Astrocyte (in vitro differentiated cells and primary cell): ENCODE results near the gene CCDC146. TPM values are rescaled to one million over a fixed set of nuclear protein-coding genes. Genes with fewer than 3 reads are reported as not detected.

Experiments used
- DNase-seq: peaks from one replicate; pipeline ENCODE4 v3.0.0-alpha.2; 2010; ENCODE audit warnings: low read depth
- FAIRE-seq: peaks from 2 replicates; lab custom pipeline; 2011; peaks lifted over from hg19 to GRCh38; lab: Jason Lieb, UNC
- H2AFZ ChIP-seq: 2 replicates; pipeline ENCODE4 v1.6.0; 2012; ENCODE audit warnings: low read depth, low read length, inconsistent platforms
- H3K27ac ChIP-seq: 2 replicates; pipeline ENCODE4 v1.5.1; 2011; ENCODE audit warnings: low read depth, low read length, inconsistent platforms
- H3K27me3 ChIP-seq: 2 replicates; pipeline ENCODE4 v1.6.0; 2011; ENCODE audit warnings: low read length, inconsistent platforms; ENCODE audit not compliant: insufficient read depth
- H3K36me3 ChIP-seq: 2 replicates; pipeline ENCODE4 v1.5.1; 2011; ENCODE audit warnings: low read length, inconsistent platforms; ENCODE audit not compliant: insufficient read depth
- H3K4me1 ChIP-seq: 2 replicates; pipeline ENCODE4 v1.5.1; 2011; ENCODE audit warnings: low read length, inconsistent platforms; ENCODE audit not compliant: insufficient read depth
- H3K4me2 ChIP-seq: 2 replicates; pipeline ENCODE4 v1.6.0; 2012; ENCODE audit warnings: low read length, inconsistent platforms
- H3K4me3 ChIP-seq: 2 replicates; pipeline ENCODE4 v1.5.1; 2011; ENCODE audit warnings: low read depth, mild to moderate bottlenecking, low read length, inconsistent platforms; ENCODE audit not compliant: insufficient read depth
- H3K79me2 ChIP-seq: 2 replicates; pipeline ENCODE4 v1.6.0; 2012; ENCODE audit warnings: mild to moderate bottlenecking, low read length, inconsistent platforms; ENCODE audit not compliant: insufficient read depth
- H3K9ac ChIP-seq: 2 replicates; pipeline ENCODE4 v1.6.0; 2012; ENCODE audit warnings: mild to moderate bottlenecking, low read length, inconsistent platforms
- H3K9me3 ChIP-seq: 2 replicates; pipeline ENCODE4 v1.5.1; 2012; ENCODE audit warnings: low read depth, mild to moderate bottlenecking, low read length, inconsistent platforms; ENCODE audit not compliant: insufficient read depth
- H4K20me1 ChIP-seq: 2 replicates; pipeline ENCODE4 v1.6.0; 2012; ENCODE audit warnings: low read length, inconsistent platforms; ENCODE audit not compliant: insufficient read depth
- H3K27ac Mint-ChIP-seq: one replicate; pipeline ENCODE4 v1.8.0; 2021; ENCODE audit warnings: mild to moderate bottlenecking, mixed read lengths; ENCODE audit not compliant: unreplicated experiment
- H3K27me3 Mint-ChIP-seq: one replicate; pipeline ENCODE4 v1.8.0; 2021; ENCODE audit warnings: low read depth, mixed read lengths; ENCODE audit not compliant: unreplicated experiment
- H3K36me3 Mint-ChIP-seq: one replicate; pipeline ENCODE4 v1.8.0; 2021; ENCODE audit warnings: low read depth, mixed read lengths; ENCODE audit not compliant: unreplicated experiment
- H3K4me1 Mint-ChIP-seq: one replicate; pipeline ENCODE4 v1.8.0; 2021; ENCODE audit warnings: low read depth, mixed read lengths; ENCODE audit not compliant: unreplicated experiment
- H3K4me3 Mint-ChIP-seq: one replicate; pipeline ENCODE4 v1.8.0; 2021; ENCODE audit warnings: mild to moderate bottlenecking, moderate library complexity, mixed read lengths; ENCODE audit not compliant: unreplicated experiment
- H3K9me3 Mint-ChIP-seq: one replicate; pipeline ENCODE4 v1.8.0; 2021; ENCODE audit warnings: mild to moderate bottlenecking, mixed read lengths; ENCODE audit not compliant: unreplicated experiment
- EZH2 ChIP-seq: IDR thresholded peaks from 2 replicates; pipeline ENCODE4 v1.6.1; 2012; ENCODE audit warnings: mild to moderate bottlenecking, low read length, inconsistent platforms; ENCODE audit not compliant: insufficient read depth
- total RNA-seq: library from RNA; stranded (reverse); gene quantifications from 2 replicates; pipeline ENCODE4 v1.2.1, GENCODE V29; 2021
- TF ChIP-seq, protein P1 (sequence below): IDR thresholded peaks from 2 replicates; pipeline ENCODE4 v1.5.1; 2011; ENCODE audit warnings: low read depth, mild to moderate bottlenecking, inconsistent platforms, low read length, moderate library complexity; ENCODE audit not compliant: insufficient read depth

The CCDC146 gene
- total RNA-seq, 1 donor from 2014 or later = 2.0 TPM

DNA sequence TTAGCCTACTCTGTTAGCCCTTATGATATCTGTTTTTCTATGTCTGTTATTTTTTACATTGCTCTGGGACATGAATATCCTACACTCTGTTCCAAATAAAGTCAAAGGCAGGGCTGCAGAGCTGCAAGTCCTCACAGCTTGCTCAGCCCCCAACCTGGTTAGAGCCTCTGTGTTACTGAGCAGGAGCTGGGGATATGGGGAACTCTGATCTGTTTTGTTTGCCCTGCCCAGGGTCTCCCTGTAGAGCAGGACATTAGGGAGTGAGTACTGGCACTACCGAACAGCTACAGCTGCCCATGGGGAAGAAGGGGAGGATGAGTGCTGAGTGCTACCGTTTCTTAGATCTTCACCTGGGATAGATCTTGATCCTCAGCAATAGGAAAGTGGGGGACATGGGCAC is 110.1 kb downstream of the CCDC146 start:
- H3K27me3 ChIP-seq = no peaks in the 10 kb centered on the region
- Mint-ChIP-seq H3K4me3 (no peak overlapping the region), H3K27ac (no peak overlapping the region), H3K9me3 (peaks cover 4% of the 10 kb centered on the region), H3K36me3 (no peaks in the 10 kb centered on the region), H3K27me3 (no peaks in the 10 kb centered on the region), H3K4me1 (peaks cover 7% of the 10 kb centered on the region)
- H2AFZ ChIP-seq = no peak overlapping the region
- H4K20me1 ChIP-seq = no peaks in the 10 kb centered on the region
- H3K4me2 ChIP-seq = no peak overlapping the region
- no peaks in the 10 kb centered on the region for H3K79me2 ChIP-seq
- no peaks in the 10 kb centered on the region for H3K9me3 ChIP-seq
- FAIRE-seq = no peak
- H3K36me3 ChIP-seq = no peaks in the 10 kb centered on the region
- no peak overlapping the region for H3K9ac ChIP-seq
- no peak for DNase-seq
- H3K27ac ChIP-seq = no peak overlapping the region
- H3K4me3 ChIP-seq = no peak overlapping the region
- H3K4me1 ChIP-seq = no peaks in the 10 kb centered on the region
- TF ChIP-seq EZH2 = no peak
- TF ChIP-seq, protein P1, sequence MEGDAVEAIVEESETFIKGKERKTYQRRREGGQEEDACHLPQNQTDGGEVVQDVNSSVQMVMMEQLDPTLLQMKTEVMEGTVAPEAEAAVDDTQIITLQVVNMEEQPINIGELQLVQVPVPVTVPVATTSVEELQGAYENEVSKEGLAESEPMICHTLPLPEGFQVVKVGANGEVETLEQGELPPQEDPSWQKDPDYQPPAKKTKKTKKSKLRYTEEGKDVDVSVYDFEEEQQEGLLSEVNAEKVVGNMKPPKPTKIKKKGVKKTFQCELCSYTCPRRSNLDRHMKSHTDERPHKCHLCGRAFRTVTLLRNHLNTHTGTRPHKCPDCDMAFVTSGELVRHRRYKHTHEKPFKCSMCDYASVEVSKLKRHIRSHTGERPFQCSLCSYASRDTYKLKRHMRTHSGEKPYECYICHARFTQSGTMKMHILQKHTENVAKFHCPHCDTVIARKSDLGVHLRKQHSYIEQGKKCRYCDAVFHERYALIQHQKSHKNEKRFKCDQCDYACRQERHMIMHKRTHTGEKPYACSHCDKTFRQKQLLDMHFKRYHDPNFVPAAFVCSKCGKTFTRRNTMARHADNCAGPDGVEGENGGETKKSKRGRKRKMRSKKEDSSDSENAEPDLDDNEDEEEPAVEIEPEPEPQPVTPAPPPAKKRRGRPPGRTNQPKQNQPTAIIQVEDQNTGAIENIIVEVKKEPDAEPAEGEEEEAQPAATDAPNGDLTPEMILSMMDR = no peak

DNA sequence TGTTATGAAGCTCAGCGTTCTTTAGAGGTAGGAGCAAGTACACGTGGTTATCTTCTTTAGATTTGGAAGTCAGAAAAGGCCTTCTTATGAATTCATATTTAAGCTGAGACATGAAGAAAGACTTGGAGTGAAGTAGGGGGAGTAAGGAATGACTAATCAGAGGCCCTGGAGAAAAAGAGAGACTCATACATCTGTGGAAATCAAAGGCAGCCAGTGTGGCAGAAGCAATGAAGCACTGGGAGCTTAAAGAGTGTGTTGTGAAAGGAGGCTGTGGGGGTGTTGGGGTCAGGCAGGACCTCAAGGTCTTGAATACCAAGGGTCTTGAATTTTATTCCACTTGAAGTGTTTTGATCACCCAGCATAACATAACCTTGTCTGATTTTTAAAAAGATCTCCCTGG is 112.9 kb downstream of the CCDC146 start:
- Mint-ChIP-seq H3K4me1 (peaks cover 9% of the 10 kb centered on the region), H3K4me3 (no peak overlapping the region)

DNA sequence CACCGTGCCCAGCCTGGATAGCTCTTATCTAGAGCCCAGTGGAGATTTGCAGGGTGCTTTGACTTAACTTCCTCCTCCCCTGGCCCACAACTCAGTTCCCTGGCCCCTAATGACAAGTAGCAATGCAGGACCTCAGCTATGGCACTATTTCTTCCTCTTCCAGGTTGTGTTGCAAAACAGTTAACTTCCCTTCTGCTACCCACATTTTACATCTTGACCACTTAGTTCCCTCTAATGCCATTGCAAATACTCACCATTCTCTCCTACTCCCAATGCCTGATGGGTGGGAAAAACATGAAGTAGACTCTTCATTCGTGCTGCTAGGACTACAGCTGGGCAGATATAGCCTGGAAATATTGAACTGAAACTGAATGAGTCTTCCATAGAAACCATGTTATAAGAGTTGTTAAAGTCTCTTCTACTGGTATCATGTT is 116.3 kb downstream of the CCDC146 start:
- no peak for TF ChIP-seq EZH2
- TF ChIP-seq, protein P1 = no peak
- H3K4me2 ChIP-seq = no peak overlapping the region
- H4K20me1 ChIP-seq = no peaks in the 10 kb centered on the region
- Mint-ChIP-seq H3K4me3 (no peak overlapping the region), H3K27me3 (no peaks in the 10 kb centered on the region), H3K36me3 (no peaks in the 10 kb centered on the region), H3K27ac (no peak overlapping the region), H3K4me1 (peaks cover 9% of the 10 kb centered on the region), H3K9me3 (no peaks in the 10 kb centered on the region)
- H3K9ac ChIP-seq = no peak overlapping the region
- no peaks in the 10 kb centered on the region for H3K36me3 ChIP-seq
- DNase-seq = no peak
- H3K27ac ChIP-seq = no peak overlapping the region
- no peak overlapping the region for H3K4me3 ChIP-seq
- no peak for FAIRE-seq
- H3K27me3 ChIP-seq = no peaks in the 10 kb centered on the region
- H3K4me1 ChIP-seq = no peaks in the 10 kb centered on the region
- H2AFZ ChIP-seq = no peak overlapping the region
- no peaks in the 10 kb centered on the region for H3K9me3 ChIP-seq
- no peaks in the 10 kb centered on the region for H3K79me2 ChIP-seq

More for the DNA sequence above, 112.9 kb downstream of the CCDC146 start:
- no peaks in the 10 kb centered on the region for H3K4me1 ChIP-seq
- FAIRE-seq (no peak), DNase-seq (peak; percentile 21)
- no peak overlapping the region for H3K27ac Mint-ChIP-seq
- H3K4me2 ChIP-seq = no peak overlapping the region
- no peaks in the 10 kb centered on the region for H3K79me2 ChIP-seq
- H3K36me3 Mint-ChIP-seq = no peaks in the 10 kb centered on the region
- no peaks in the 10 kb centered on the region for H3K36me3 ChIP-seq
- no peaks in the 10 kb centered on the region for H3K27me3 ChIP-seq
- TF ChIP-seq EZH2 = no peak
- TF ChIP-seq, protein P1 = no peak
- no peak overlapping the region for H3K27ac ChIP-seq
- H3K9me3 ChIP-seq = no peaks in the 10 kb centered on the region
- no peak overlapping the region for H3K9ac ChIP-seq
- H2AFZ ChIP-seq = no peak overlapping the region
- no peaks in the 10 kb centered on the region for H3K27me3 Mint-ChIP-seq
- H4K20me1 ChIP-seq = no peaks in the 10 kb centered on the region
- H3K4me3 ChIP-seq = no peak overlapping the region
- peaks cover 2% of the 10 kb centered on the region for H3K9me3 Mint-ChIP-seq
